Measurements from ENCODE around the gene SASH3.

The SASH3 gene

GRCh38 chrX:129808829-129809796 is 29.4 kb downstream of the SASH3 start:
- no peak overlapping the region for H3K9ac ChIP-seq (ENCODE audit: low read length)
- H3K4me3 ChIP-seq (ENCODE audit: insufficient read depth, low read length, poor library complexity, severe bottlenecking): no peak overlapping the region
- H3K27me3 ChIP-seq (ENCODE audit: low read length): no peaks in the 10 kb centered on the region
- no peak overlapping the region for H3K4me2 ChIP-seq (ENCODE audit: low read depth, low read length, poor library complexity, severe bottlenecking)
- H3K9me2 ChIP-seq (replicated peaks; ENCODE audit: insufficient read depth, low read length): no peaks in the 10 kb centered on the region
- no peak for TF ChIP-seq CTCF (IDR thresholded peaks at IDR 0.05; ENCODE audit: insufficient read depth, low read length, poor library complexity, severe bottlenecking)
- TF ChIP-seq EZH2phosphoT487 (conservative IDR thresholded peaks at IDR 0.05; ENCODE audit: low read length): no peak
- no peaks in the 10 kb centered on the region for H3K9me3 ChIP-seq (ENCODE audit: insufficient read depth, low read length)
- no peaks in the 10 kb centered on the region for H4K20me1 ChIP-seq (ENCODE audit: low read depth, low read length)
- no peaks in the 10 kb centered on the region for H3F3A ChIP-seq (ENCODE audit: insufficient read depth)
- no peaks in the 10 kb centered on the region for H3K79me2 ChIP-seq (ENCODE audit: insufficient read depth, low read length)
- no peaks in the 10 kb centered on the region for H3K36me3 ChIP-seq (ENCODE audit: low read length)
- no peak overlapping the region for H2AFZ ChIP-seq (ENCODE audit: low read depth, low read length, severe bottlenecking)
- H3K27ac ChIP-seq (ENCODE audit: low read depth, low read length): no peak overlapping the region

DNA sequence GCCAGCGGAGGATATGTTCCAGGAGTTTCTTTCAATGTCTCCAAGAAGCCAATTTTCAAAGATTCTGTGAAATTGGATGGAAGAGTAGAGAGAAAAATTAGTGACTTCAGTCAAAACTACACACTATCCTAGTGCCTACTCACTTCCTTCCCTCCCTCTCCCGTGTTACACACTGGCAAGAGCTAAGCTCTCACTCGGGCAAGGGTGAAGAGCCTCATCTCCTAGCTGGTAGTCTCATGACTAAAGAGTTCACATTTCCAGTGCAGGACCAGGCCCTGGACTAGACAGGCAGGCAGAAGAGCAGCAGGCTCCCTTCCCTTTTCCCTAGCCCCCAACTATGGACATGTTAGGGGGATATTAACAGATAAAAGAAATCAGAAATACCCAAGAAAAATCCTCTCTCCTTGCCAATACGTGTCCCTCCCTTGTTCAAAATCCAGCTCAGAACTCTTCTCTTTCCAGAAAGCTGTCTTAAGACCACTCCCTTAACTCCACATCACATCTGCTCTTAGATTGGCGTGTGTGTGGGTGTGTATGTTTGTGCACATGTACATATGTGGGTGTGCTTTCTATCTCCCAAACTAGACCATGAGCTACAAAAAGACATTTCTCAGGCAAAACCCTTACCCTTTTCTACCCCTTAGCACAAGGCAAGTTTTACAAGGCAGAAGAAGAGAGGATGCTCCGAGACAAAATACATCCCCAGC is 34.1 kb downstream of the SASH3 start:
- no peaks in the 10 kb centered on the region for H4K20me1 ChIP-seq (ENCODE audit: low read depth, low read length)
- H3K27ac ChIP-seq (ENCODE audit: low read depth, low read length): no peak overlapping the region
- H2AFZ ChIP-seq (ENCODE audit: low read depth, low read length, severe bottlenecking): no peak overlapping the region
- H3K9ac ChIP-seq (ENCODE audit: low read length): no peak overlapping the region
- no peaks in the 10 kb centered on the region for H3K27me3 ChIP-seq (ENCODE audit: low read length)
- no peaks in the 10 kb centered on the region for H3K9me2 ChIP-seq (replicated peaks; ENCODE audit: insufficient read depth, low read length)
- no peak for TF ChIP-seq EZH2phosphoT487 (conservative IDR thresholded peaks at IDR 0.05; ENCODE audit: low read length)
- TF ChIP-seq CTCF (IDR thresholded peaks at IDR 0.05; ENCODE audit: insufficient read depth, low read length, poor library complexity, severe bottlenecking): no peak
- no peaks in the 10 kb centered on the region for H3K36me3 ChIP-seq (ENCODE audit: low read length)
- H3K4me3 ChIP-seq (ENCODE audit: insufficient read depth, low read length, poor library complexity, severe bottlenecking): no peak overlapping the region
- H3F3A ChIP-seq (ENCODE audit: insufficient read depth): no peaks in the 10 kb centered on the region
- no peaks in the 10 kb centered on the region for H3K79me2 ChIP-seq (ENCODE audit: insufficient read depth, low read length)
- H3K4me2 ChIP-seq (ENCODE audit: low read depth, low read length, poor library complexity, severe bottlenecking): no peak overlapping the region
- H3K9me3 ChIP-seq (ENCODE audit: insufficient read depth, low read length): no peaks in the 10 kb centered on the region

DNA sequence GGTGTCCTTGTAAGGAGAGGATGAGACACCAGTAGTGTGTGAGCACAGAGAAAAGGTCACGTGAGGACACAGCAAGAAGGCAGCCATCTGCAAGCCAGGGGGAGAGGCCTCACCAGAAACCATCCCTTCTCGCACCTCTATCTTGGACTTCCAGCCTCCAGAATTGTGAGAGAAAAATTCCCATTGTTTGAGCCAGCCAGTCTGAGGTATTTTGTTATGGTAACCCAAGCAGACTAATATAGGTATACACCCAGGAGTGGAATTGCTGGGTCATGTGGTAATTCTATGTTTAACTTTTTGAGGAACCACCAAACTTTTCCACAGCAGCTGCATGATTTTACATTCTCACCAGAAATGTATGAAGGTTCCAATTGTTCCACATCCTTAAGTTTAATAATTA is 38.4 kb downstream of the SASH3 start:
- no peak overlapping the region for H3K4me3 ChIP-seq (ENCODE audit: insufficient read depth, low read length, poor library complexity, severe bottlenecking)
- no peaks in the 10 kb centered on the region for H3K36me3 ChIP-seq (ENCODE audit: low read length)
- no peak overlapping the region for H3K27ac ChIP-seq (ENCODE audit: low read depth, low read length)
- H4K20me1 ChIP-seq (ENCODE audit: low read depth, low read length): no peaks in the 10 kb centered on the region
- no peak overlapping the region for H2AFZ ChIP-seq (ENCODE audit: low read depth, low read length, severe bottlenecking)
- H3K9me2 ChIP-seq (replicated peaks; ENCODE audit: insufficient read depth, low read length): no peaks in the 10 kb centered on the region
- no peak overlapping the region for H3K9ac ChIP-seq (ENCODE audit: low read length)
- H3K27me3 ChIP-seq (ENCODE audit: low read length): no peaks in the 10 kb centered on the region
- 0 out of 2 replicates have a peak, but pooled peaks cover under 1% of the 10 kb centered on the region for H3F3A ChIP-seq (ENCODE audit: insufficient read depth)
- H3K79me2 ChIP-seq (ENCODE audit: insufficient read depth, low read length): no peaks in the 10 kb centered on the region
- TF ChIP-seq CTCF (IDR thresholded peaks at IDR 0.05; ENCODE audit: insufficient read depth, low read length, poor library complexity, severe bottlenecking): no peak
- TF ChIP-seq EZH2phosphoT487 (conservative IDR thresholded peaks at IDR 0.05; ENCODE audit: low read length): no peak
- H3K9me3 ChIP-seq (ENCODE audit: insufficient read depth, low read length): no peaks in the 10 kb centered on the region
- H3K4me2 ChIP-seq (ENCODE audit: low read depth, low read length, poor library complexity, severe bottlenecking): no peak overlapping the region
